IPS DF 6.9 (cell line): Measurements from ENCODE around the gene FAM131C.

Source experiments
- DNase-seq: peaks from one replicate; pipeline ENCODE4 v3.0.0-alpha.2; 2013; ENCODE audit warnings: low read depth, low spot score
- H3K27ac ChIP-seq: one replicate; pipeline ENCODE4 v1.5.1; 2013; ENCODE audit warnings: low read length, control low read depth
- H3K27me3 ChIP-seq: 2 replicates; pipeline ENCODE4 v1.6.1; 2013; ENCODE audit warnings: mild to moderate bottlenecking, low read length; ENCODE audit not compliant: control insufficient read depth, insufficient read depth
- H3K36me3 ChIP-seq: 2 replicates; pipeline ENCODE4 v1.6.1; 2013; ENCODE audit warnings: low read length; ENCODE audit not compliant: control insufficient read depth, insufficient read depth
- H3K4me1 ChIP-seq: 2 replicates; pipeline ENCODE4 v1.6.1; 2013; ENCODE audit warnings: low read length; ENCODE audit not compliant: control insufficient read depth, insufficient read depth
- H3K4me3 ChIP-seq: 2 replicates; pipeline ENCODE4 v1.5.1; 2013; ENCODE audit warnings: mild to moderate bottlenecking, low read length
- H3K9me3 ChIP-seq: 2 replicates; pipeline ENCODE4 v1.6.1; 2013; ENCODE audit warnings: low read length, inconsistent platforms; ENCODE audit not compliant: control insufficient read depth, insufficient read depth
- WGBS: extraction: QIAGEN DNeasy Blood & Tissue Kit; methylation state at CpG from one replicate; pipeline ENCODE4 v1.1.7; 2013; ENCODE audit warnings: mixed read lengths, missing lambda C conversion rate; ENCODE audit not compliant: insufficient read length, insufficient coverage; 5-methylcytosine and 5-hydroxymethylcytosine counted together

The FAM131C gene

DNA sequence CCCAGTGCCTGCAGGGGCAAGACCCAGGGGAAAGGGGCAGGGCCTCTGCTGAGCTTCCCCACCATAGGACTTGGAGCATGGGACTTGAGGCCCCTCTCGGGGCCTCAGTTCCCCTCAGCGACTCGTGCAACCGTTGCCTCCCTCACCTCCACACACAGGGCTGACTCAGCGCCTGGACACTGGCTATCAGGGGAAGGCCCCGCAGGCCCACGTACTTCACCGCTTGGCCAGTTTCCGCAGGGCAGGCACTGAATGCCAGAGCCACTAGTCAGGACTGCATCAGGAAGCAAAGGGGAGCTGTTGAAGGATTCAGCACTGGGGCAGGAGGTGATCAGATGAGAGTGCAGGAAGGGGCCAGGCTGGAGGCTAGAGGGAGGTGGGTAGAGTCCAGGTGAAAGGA, 15.5 kb upstream of the FAM131C start:
- Histone ChIP-seq H3K27ac (no peak overlapping the region), H3K36me3 (no peaks in the 10 kb centered on the region), H3K4me3 (no peak overlapping the region), H3K9me3 (no peaks in the 10 kb centered on the region), H3K4me1 (no peaks in the 10 kb centered on the region), H3K27me3 (no peaks in the 10 kb centered on the region)
- no CpG with 5 or more reads among the region's 9 CpGs for WGBS
- DNase-seq = no peak

GRCh38 chr1:16088351-16088911, 15.0 kb upstream of the FAM131C start:
- no peak for DNase-seq
- Histone ChIP-seq H3K4me3 (no peak overlapping the region), H3K27ac (no peak overlapping the region), H3K36me3 (no peaks in the 10 kb centered on the region), H3K9me3 (no peaks in the 10 kb centered on the region), H3K27me3 (no peaks in the 10 kb centered on the region), H3K4me1 (no peaks in the 10 kb centered on the region)
- WGBS = no CpG with 5 or more reads among the region's 17 CpGs

- no peaks in the 10 kb centered on the region for H3K4me1 ChIP-seq
- WGBS = no CpG with 5 or more reads among the region's 7 CpGs
- no peak overlapping the region for H3K4me3 ChIP-seq
- no peak for DNase-seq
- no peak overlapping the region for H3K27ac ChIP-seq
- no peaks in the 10 kb centered on the region for H3K9me3 ChIP-seq
- H3K36me3 ChIP-seq = no peaks in the 10 kb centered on the region
- H3K27me3 ChIP-seq = no peaks in the 10 kb centered on the region
These were observed 14.3 kb upstream of the FAM131C start for GRCh38 chr1:16087733-16088132.

DNA sequence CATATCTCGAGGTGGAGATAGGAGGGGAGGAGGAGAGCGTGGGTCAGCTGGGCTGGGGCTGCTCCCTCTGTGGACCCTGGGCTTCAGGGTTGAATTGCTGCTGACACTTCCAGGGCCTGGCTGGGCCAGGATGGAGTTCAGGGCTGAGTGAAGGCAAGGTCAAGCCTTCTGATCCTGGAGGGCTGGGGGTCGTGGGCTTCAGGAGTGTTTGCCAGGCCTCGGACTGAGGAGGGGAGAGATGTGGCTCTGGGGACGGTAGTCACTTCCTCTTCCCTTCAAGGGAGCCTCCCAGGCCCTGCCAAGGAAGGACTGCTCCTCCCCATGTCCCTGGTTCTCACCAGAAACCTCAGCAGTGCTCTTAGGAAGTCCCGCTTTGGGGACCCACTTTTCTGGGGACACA, 12.1 kb upstream of the FAM131C start:
- no peak overlapping the region for H3K27ac ChIP-seq
- peaks cover 2% of the 10 kb centered on the region; the same call in 1 of the 2 replicates for H3K4me1 ChIP-seq
- no peak overlapping the region for H3K4me3 ChIP-seq
- H3K9me3 ChIP-seq = no peaks in the 10 kb centered on the region
- no CpG with 5 or more reads among the region's 6 CpGs for WGBS
- H3K27me3 ChIP-seq = no peaks in the 10 kb centered on the region
- no peak for DNase-seq
- no peaks in the 10 kb centered on the region for H3K36me3 ChIP-seq

DNA sequence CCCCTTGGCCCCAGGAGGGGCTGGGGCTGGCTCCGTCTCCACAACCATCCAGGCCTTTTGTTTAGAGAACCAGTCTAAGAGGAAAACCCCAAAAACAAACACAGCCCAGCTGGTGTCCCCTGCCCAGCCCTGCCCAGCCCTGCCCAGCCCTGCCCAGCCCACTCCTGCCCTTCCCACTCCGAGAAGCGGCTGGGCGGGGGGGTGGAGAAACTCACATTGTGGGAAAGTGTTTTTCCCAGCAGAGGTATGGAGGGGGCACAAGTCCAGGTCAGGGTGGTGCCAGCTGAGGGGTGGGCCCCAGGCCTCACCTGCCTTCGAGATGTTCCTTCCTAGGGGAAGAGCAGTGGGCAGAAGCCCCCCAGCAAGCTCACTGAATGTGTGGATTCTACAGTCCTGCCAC, 10.0 kb upstream of the FAM131C start:
- no peak overlapping the region for H3K27ac ChIP-seq

GRCh38 chr1:16082283-16083038, 9.0 kb upstream of the FAM131C start:
- Histone ChIP-seq H3K4me1 (peaks cover 2% of the 10 kb centered on the region; the same call in 1 of the 2 replicates), H3K27me3 (no peaks in the 10 kb centered on the region), H3K9me3 (no peaks in the 10 kb centered on the region), H3K4me3 (no peak overlapping the region), H3K36me3 (no peaks in the 10 kb centered on the region), H3K27ac (no peak overlapping the region)
- no CpG with 5 or more reads among the region's 9 CpGs for WGBS
- peak; percentile 76 for DNase-seq

More for the DNA sequence above, 10.0 kb upstream of the FAM131C start:
- Histone ChIP-seq H3K27me3 (no peaks in the 10 kb centered on the region), H3K9me3 (no peaks in the 10 kb centered on the region), H3K4me3 (no peak overlapping the region), H3K36me3 (no peaks in the 10 kb centered on the region), H3K4me1 (peaks cover 2% of the 10 kb centered on the region; the same call in 1 of the 2 replicates)
- no CpG with 5 or more reads among the region's 5 CpGs for WGBS
- DNase-seq = no peak

DNA sequence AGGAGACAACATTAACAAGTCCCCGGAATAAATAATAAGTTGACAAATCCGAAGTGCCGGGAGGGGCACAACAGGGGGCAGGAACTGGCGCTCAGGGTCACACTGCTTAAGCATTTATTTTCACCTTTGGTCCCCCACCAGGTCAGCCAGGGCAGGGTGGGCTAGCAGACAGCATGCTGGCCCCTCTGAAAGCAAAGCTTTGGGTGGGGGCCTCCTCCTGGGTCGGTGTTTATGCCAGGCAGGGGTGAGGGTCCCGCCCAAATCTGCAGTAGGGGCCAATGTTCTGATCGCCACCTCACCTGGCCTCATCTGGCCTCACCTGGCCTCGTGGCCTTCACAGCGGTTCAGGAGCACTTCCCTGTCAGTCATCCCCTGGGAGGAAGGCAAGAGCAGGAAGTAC, 8.2 kb upstream of the FAM131C start:
- H3K9me3 ChIP-seq = no peaks in the 10 kb centered on the region
- no peaks in the 10 kb centered on the region for H3K27me3 ChIP-seq
- WGBS = no CpG with 5 or more reads among the region's 9 CpGs
- no peak overlapping the region for H3K4me3 ChIP-seq
- no peak for DNase-seq
- H3K36me3 ChIP-seq = no peaks in the 10 kb centered on the region
- H3K27ac ChIP-seq = no peak overlapping the region
- H3K4me1 ChIP-seq = peaks cover 2% of the 10 kb centered on the region; the same call in 1 of the 2 replicates

GRCh38 chr1:16080422-16081150, 7.1 kb upstream of the FAM131C start:
- Histone ChIP-seq H3K27me3 (no peaks in the 10 kb centered on the region), H3K4me3 (no peak overlapping the region), H3K27ac (no peak overlapping the region), H3K9me3 (no peaks in the 10 kb centered on the region), H3K4me1 (peaks cover 2% of the 10 kb centered on the region; the same call in 1 of the 2 replicates), H3K36me3 (no peaks in the 10 kb centered on the region)
- WGBS = no CpG with 5 or more reads among the region's 5 CpGs
- DNase-seq = no peak

DNA sequence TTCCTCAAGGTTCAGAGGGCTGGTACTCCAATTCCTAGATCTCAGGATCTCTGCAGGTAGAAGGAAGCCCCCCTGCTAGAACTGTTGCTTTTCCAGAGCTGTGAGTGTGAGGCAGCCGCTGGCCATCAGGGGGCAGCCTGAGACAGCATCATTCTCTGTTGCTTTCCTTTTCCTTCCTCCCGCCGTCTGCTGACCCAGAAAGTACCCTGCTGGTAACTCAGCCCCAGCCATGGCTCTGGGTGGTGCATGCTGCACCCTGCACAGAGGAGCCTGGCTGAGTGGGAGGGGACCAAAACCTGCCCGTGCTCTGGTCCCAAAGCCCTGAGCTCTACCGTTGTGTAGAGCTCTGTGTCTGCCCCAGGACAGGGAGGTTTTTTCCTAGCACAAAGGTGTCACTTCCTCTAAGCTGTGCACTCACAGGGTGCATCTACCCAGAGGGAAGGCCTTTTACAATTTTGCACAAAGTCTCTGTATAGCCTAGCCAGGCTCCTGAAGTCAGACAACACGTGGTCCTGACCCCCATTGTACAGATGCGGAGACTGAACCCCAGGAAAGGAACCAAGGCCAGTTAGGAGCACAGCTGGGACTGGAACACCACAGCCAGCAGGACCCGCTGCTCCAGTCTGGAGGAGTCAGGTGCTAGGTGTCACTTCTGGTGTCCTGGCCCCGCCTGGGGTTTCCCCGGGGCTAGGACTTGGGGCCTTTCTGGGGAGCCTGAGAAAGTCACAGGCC, 5.6 kb upstream of the FAM131C start:
- peak; percentile 70 for DNase-seq
- Histone ChIP-seq H3K27ac (no peak overlapping the region), H3K36me3 (no peaks in the 10 kb centered on the region), H3K27me3 (peaks cover 4% of the 10 kb centered on the region; the same call in 1 of the 2 replicates), H3K9me3 (no peaks in the 10 kb centered on the region), H3K4me1 (peaks cover 2% of the 10 kb centered on the region; the same call in 1 of the 2 replicates), H3K4me3 (no peak overlapping the region)
- WGBS = no CpG with 5 or more reads among the region's 10 CpGs
